GM12878 (cell line): ENCODE results near the gene SPINK4.

Experiments used
- CEBPB ChIP-seq, 2 experiments: fragments of 150-350 bp in 1 of 2; IDR thresholded peaks; 2 replicates each; pipeline ENCODE4 v1.6.1; 2012 to 2014; ENCODE audit warnings: low read depth in 2 of 2, low read length in 2 of 2, borderline replicate concordance in 1 of 2, inconsistent platforms in 1 of 2
- EZH2 ChIP-seq: IDR thresholded peaks from 2 replicates; pipeline ENCODE4 v1.6.1; 2012; ENCODE audit warnings: low read depth, mild to moderate bottlenecking, control low read depth, inconsistent platforms, low read length, borderline replicate concordance; ENCODE audit not compliant: control insufficient read depth
- HDAC6 ChIP-seq: fragments of 200-600 bp; sonication (generic); IDR thresholded peaks from one replicate; pipeline ENCODE4 v1.8.0; 2017; ENCODE audit warnings: antibody characterized with exemption; ENCODE audit not compliant: unreplicated experiment
- KDM1A ChIP-seq: fragments of 200-600 bp; sonication (generic); IDR thresholded peaks from 2 replicates; pipeline ENCODE4 v1.6.1; 2016; ENCODE audit warnings: borderline replicate concordance
- MEF2A ChIP-seq: IDR thresholded peaks from 2 replicates; pipeline ENCODE4 v1.6.1; 2011; ENCODE audit warnings: low read depth, mild to moderate bottlenecking, low read length, moderate library complexity; ENCODE audit not compliant: insufficient read depth
- NFIC ChIP-seq: IDR thresholded peaks from 2 replicates; pipeline ENCODE4 v1.6.1; 2012; ENCODE audit warnings: low read depth, mild to moderate bottlenecking, inconsistent platforms, low read length, moderate library complexity
- NR2C2 ChIP-seq: IDR thresholded peaks from 2 replicates; pipeline ENCODE4 v1.6.1; 2011; ENCODE audit warnings: borderline replicate concordance, low read depth; ENCODE audit not compliant: control insufficient read depth, insufficient read length
- POLR2A ChIP-seq: IDR thresholded peaks from 2 replicates; pipeline ENCODE4 v1.6.1; 2011; ENCODE audit warnings: low read depth, mild to moderate bottlenecking, low read length
- SREBF2 ChIP-seq: IDR thresholded peaks from 2 replicates; pipeline ENCODE4 v1.6.1; 2012; ENCODE audit warnings: mild to moderate bottlenecking, low read length
- TF ChIP-seq, protein P1 (sequence below), 3 experiments: IDR thresholded peaks in 2 of 3; conservative IDR thresholded peaks in 1 of 3; 2 replicates each; pipeline ENCODE4 v1.5.1; 2011; ENCODE audit warnings: low read depth in 3 of 3, low read length in 3 of 3, mild to moderate bottlenecking in 3 of 3, control low read depth in 2 of 3, moderate library complexity in 2 of 3, inconsistent platforms in 1 of 3, mixed read lengths in 1 of 3; ENCODE audit not compliant: control insufficient read depth in 2 of 3, insufficient read depth in 1 of 3; ENCODE audit errors: extremely low read depth in 1 of 3
- TF ChIP-seq, protein P2 (sequence below): fragments of 450-650 bp; IDR thresholded peaks from 2 replicates; pipeline ENCODE4 v1.6.1; 2016; ENCODE audit warnings: mild to moderate bottlenecking, moderate library complexity, borderline replicate concordance
- TF ChIP-seq, protein P3 (sequence below): fragments of 450-650 bp; IDR thresholded peaks from 2 replicates; pipeline ENCODE4 v1.6.1; 2017; ENCODE audit warnings: mild to moderate bottlenecking
- TF ChIP-seq, protein P4 (sequence below): IDR thresholded peaks from 2 replicates; pipeline ENCODE4 v1.6.1; 2012; ENCODE audit warnings: low read depth, low read length, improper control_type of control experiment

DNA sequence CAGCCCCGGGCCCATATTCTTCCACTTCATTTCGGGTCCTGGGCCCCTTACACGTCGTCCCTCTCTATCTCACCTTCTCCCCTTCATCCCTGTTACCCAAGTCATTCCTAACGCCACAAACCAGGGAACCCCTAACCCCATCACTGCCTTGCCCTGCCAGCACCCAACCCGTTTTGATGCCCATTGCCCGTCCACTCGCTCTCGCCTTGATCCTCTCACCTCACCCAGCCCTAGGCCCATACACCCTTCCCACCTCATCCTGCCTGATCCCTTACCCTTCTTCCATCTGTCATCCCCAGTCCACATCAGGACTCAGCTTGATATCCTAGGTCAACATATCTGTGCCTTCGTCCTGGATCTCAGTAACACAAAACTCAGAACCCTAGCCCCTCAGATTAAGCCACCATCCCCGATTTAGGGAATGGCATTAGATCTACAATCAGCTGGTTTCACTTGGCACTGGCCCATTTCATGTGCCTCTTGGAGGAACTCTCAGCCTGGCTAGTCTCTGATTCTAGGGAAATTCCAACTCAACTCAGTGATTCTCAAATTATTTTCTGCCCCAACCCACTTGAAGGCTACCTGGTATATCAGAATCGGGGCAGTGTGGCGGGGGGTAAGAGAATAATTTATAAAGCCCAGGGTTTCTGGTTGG, 25.4 kb downstream of the SPINK4 start:
- TF ChIP-seq EZH2: no peak
- TF ChIP-seq, protein P1, sequence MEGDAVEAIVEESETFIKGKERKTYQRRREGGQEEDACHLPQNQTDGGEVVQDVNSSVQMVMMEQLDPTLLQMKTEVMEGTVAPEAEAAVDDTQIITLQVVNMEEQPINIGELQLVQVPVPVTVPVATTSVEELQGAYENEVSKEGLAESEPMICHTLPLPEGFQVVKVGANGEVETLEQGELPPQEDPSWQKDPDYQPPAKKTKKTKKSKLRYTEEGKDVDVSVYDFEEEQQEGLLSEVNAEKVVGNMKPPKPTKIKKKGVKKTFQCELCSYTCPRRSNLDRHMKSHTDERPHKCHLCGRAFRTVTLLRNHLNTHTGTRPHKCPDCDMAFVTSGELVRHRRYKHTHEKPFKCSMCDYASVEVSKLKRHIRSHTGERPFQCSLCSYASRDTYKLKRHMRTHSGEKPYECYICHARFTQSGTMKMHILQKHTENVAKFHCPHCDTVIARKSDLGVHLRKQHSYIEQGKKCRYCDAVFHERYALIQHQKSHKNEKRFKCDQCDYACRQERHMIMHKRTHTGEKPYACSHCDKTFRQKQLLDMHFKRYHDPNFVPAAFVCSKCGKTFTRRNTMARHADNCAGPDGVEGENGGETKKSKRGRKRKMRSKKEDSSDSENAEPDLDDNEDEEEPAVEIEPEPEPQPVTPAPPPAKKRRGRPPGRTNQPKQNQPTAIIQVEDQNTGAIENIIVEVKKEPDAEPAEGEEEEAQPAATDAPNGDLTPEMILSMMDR (IDR thresholded peaks at IDR 0.05 in 2 of 3, conservative IDR thresholded peaks at IDR 0.05 in 1 of 3; ENCODE audit: control insufficient read depth in 2 of 3, extremely low read depth in 1 of 3, insufficient read depth in 1 of 3, low read depth in 3 of 3, low read length in 3 of 3): no peak
- 0 out of 2 replicates have a peak, but pooled peaks have one; percentile 47 for TF ChIP-seq POLR2A
- TF ChIP-seq, protein P2, sequence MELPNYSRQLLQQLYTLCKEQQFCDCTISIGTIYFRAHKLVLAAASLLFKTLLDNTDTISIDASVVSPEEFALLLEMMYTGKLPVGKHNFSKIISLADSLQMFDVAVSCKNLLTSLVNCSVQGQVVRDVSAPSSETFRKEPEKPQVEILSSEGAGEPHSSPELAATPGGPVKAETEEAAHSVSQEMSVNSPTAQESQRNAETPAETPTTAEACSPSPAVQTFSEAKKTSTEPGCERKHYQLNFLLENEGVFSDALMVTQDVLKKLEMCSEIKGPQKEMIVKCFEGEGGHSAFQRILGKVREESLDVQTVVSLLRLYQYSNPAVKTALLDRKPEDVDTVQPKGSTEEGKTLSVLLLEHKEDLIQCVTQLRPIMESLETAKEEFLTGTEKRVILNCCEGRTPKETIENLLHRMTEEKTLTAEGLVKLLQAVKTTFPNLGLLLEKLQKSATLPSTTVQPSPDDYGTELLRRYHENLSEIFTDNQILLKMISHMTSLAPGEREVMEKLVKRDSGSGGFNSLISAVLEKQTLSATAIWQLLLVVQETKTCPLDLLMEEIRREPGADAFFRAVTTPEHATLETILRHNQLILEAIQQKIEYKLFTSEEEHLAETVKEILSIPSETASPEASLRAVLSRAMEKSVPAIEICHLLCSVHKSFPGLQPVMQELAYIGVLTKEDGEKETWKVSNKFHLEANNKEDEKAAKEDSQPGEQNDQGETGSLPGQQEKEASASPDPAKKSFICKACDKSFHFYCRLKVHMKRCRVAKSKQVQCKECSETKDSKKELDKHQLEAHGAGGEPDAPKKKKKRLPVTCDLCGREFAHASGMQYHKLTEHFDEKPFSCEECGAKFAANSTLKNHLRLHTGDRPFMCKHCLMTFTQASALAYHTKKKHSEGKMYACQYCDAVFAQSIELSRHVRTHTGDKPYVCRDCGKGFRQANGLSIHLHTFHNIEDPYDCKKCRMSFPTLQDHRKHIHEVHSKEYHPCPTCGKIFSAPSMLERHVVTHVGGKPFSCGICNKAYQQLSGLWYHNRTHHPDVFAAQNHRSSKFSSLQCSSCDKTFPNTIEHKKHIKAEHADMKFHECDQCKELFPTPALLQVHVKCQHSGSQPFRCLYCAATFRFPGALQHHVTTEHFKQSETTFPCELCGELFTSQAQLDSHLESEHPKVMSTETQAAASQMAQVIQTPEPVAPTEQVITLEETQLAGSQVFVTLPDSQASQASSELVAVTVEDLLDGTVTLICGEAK: no peak
- TF ChIP-seq HDAC6: no peak
- TF ChIP-seq NFIC: no peak
- no peak for TF ChIP-seq KDM1A
- TF ChIP-seq SREBF2: no peak
- no peak for TF ChIP-seq MEF2A
- no peak for TF ChIP-seq CEBPB (IDR thresholded peaks at IDR 0.05; ENCODE audit: borderline replicate concordance in 1 of 2, low read depth in 2 of 2, low read length in 2 of 2)
- TF ChIP-seq NR2C2: no peak
- TF ChIP-seq, protein P3, sequence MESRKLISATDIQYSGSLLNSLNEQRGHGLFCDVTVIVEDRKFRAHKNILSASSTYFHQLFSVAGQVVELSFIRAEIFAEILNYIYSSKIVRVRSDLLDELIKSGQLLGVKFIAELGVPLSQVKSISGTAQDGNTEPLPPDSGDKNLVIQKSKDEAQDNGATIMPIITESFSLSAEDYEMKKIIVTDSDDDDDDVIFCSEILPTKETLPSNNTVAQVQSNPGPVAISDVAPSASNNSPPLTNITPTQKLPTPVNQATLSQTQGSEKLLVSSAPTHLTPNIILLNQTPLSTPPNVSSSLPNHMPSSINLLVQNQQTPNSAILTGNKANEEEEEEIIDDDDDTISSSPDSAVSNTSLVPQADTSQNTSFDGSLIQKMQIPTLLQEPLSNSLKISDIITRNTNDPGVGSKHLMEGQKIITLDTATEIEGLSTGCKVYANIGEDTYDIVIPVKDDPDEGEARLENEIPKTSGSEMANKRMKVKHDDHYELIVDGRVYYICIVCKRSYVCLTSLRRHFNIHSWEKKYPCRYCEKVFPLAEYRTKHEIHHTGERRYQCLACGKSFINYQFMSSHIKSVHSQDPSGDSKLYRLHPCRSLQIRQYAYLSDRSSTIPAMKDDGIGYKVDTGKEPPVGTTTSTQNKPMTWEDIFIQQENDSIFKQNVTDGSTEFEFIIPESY: no peak
- TF ChIP-seq, protein P4, sequence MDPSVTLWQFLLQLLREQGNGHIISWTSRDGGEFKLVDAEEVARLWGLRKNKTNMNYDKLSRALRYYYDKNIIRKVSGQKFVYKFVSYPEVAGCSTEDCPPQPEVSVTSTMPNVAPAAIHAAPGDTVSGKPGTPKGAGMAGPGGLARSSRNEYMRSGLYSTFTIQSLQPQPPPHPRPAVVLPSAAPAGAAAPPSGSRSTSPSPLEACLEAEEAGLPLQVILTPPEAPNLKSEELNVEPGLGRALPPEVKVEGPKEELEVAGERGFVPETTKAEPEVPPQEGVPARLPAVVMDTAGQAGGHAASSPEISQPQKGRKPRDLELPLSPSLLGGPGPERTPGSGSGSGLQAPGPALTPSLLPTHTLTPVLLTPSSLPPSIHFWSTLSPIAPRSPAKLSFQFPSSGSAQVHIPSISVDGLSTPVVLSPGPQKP: no peak
